Natural killer cell (primary cell): ENCODE measurements around the gene IRS4. TPM values are rescaled to one million over a fixed set of nuclear protein-coding genes. Genes with fewer than 3 reads are reported as not detected.

Source experiments
- ATAC-seq, 3 donors: fragments of 150-1000 bp in 2 of 3; fragments of 200-7000 bp in 1 of 3; cut with Tn5 transposase; 1 replicate in 1 of 3; 2 replicates in 2 of 3; pipeline ENCODE4 v1.10.0; 2021; ENCODE audit warnings: mild to moderate bottlenecking in 2 of 3, moderate library complexity in 2 of 3
- DNase-seq, 2 donors: peaks; one replicate each; pipeline versions ENCODE4 v3.0.0 to v3.0.0-alpha.2; 2013 to 2021; ENCODE audit warnings: mixed read lengths in 1 of 2
- H3K27ac ChIP-seq: one replicate; pipeline ENCODE4 v1.5.1; 2013; ENCODE audit warnings: mild to moderate bottlenecking, low read length
- H3K27me3 ChIP-seq: one replicate; pipeline ENCODE4 v1.6.1; 2013; ENCODE audit warnings: low read length; ENCODE audit not compliant: control insufficient read depth, insufficient read depth
- H3K36me3 ChIP-seq: one replicate; pipeline ENCODE4 v1.6.1; 2013; ENCODE audit warnings: low read length; ENCODE audit not compliant: control insufficient read depth, insufficient read depth
- H3K4me1 ChIP-seq: one replicate; pipeline ENCODE4 v1.6.1; 2013; ENCODE audit warnings: low read length; ENCODE audit not compliant: control insufficient read depth, insufficient read depth
- H3K4me3 ChIP-seq: one replicate; pipeline ENCODE4 v1.5.1; 2013; ENCODE audit warnings: low read length
- H3K9me3 ChIP-seq: one replicate; pipeline ENCODE4 v1.6.1; 2013; ENCODE audit warnings: low read length; ENCODE audit not compliant: control insufficient read depth, insufficient read depth
- H3K27ac Mint-ChIP-seq, 2 donors: one replicate each; pipeline ENCODE4 v1.8.0; 2022; ENCODE audit warnings: mild to moderate bottlenecking in 2 of 2, mixed read lengths in 2 of 2, moderate library complexity in 1 of 2
- H3K27me3 Mint-ChIP-seq, 2 donors: one replicate each; pipeline ENCODE4 v1.8.0; 2022; ENCODE audit warnings: low read depth in 2 of 2, mixed read lengths in 2 of 2
- H3K36me3 Mint-ChIP-seq: one replicate; pipeline ENCODE4 v1.8.0; 2022; ENCODE audit warnings: mixed read lengths
- H3K4me1 Mint-ChIP-seq, 2 donors: one replicate each; pipeline ENCODE4 v1.8.0; 2022; ENCODE audit warnings: mixed read lengths in 2 of 2
- H3K4me3 Mint-ChIP-seq: one replicate; pipeline ENCODE4 v1.8.0; 2022; ENCODE audit warnings: mild to moderate bottlenecking, moderate library complexity, mixed read lengths
- H3K9me3 Mint-ChIP-seq, 2 donors: one replicate each; pipeline ENCODE4 v1.8.0; 2022; ENCODE audit warnings: mixed read lengths in 2 of 2
- CTCF ChIP-seq: fragments of 200-600 bp; IDR thresholded peaks from one replicate; pipeline ENCODE4 v1.8.0; 2022; ENCODE audit warnings: antibody characterized with exemption
- WGBS: methylation state at CpG from one replicate; pipeline ENCODE4 v1.1.7; 2013; ENCODE audit warnings: missing lambda C conversion rate; ENCODE audit not compliant: insufficient coverage; 5-methylcytosine and 5-hydroxymethylcytosine counted together
- intact Hi-C: fragments of 100-400 bp; cut with micrococcal nuclease; formaldehyde crosslinking; loops from one replicate; pipeline ENCODE4 v1.14.2; 2022
- total RNA-seq, 4 donors: library from RNA; stranded (reverse); fragments of 120-200 nt in 1 of 4; gene quantifications; one replicate each; pipeline versions ENCODE4 v1.2.3 to v1.2.4, GENCODE V29; 2013 to 2022

Gene IRS4
- total RNA-seq, 3 donors from 2014 or later (not counting 1 experiment from before 2014, with no cell fraction given): not detected

- no peak for TF ChIP-seq CTCF
- no peak for DNase-seq
- Histone ChIP-seq H3K36me3 (no peaks in the 10 kb centered on the region), H3K4me3 (no peak overlapping the region), H3K27me3 (no peaks in the 10 kb centered on the region), H3K27ac (no peak overlapping the region), H3K4me1 (no peaks in the 10 kb centered on the region), H3K9me3 (no peaks in the 10 kb centered on the region)
- Mint-ChIP-seq H3K4me1 (no peaks in the 10 kb centered on the region), H3K27ac (no peak overlapping the region), H3K36me3 (no peaks in the 10 kb centered on the region), H3K9me3 (peaks cover 0 to 2% of the 10 kb centered on the region in 2 donors), H3K4me3 (no peak overlapping the region), H3K27me3 (peaks cover 0 to 10% of the 10 kb centered on the region in 2 donors)
- intact Hi-C loops: no loop called here
- no peak for ATAC-seq
- no CpG with 5 or more reads among the region's 1 CpG for WGBS
These were observed 4.0 kb upstream of the IRS4 start for GRCh38 chrX:108740299-108740774.

GRCh38 chrX:108737754-108738153, 1.4 kb upstream of the IRS4 start:
- peaks cover 8% of the 10 kb centered on the region for H3K27me3 ChIP-seq
- Mint-ChIP-seq H3K9me3 (peaks cover 0 to 2% of the 10 kb centered on the region in 2 donors), H3K36me3 (no peaks in the 10 kb centered on the region), H3K27me3 (peaks cover 0 to 22% of the 10 kb centered on the region in 2 donors), H3K4me1 (no peaks in the 10 kb centered on the region), H3K27ac (no peak overlapping the region), H3K4me3 (no peak overlapping the region)
- no peaks in the 10 kb centered on the region for H3K36me3 ChIP-seq
- H3K4me3 ChIP-seq: no peak overlapping the region
- no peaks in the 10 kb centered on the region for H3K4me1 ChIP-seq
- H3K9me3 ChIP-seq: no peaks in the 10 kb centered on the region
- no peak for DNase-seq
- TF ChIP-seq CTCF: no peak
- ATAC-seq: no peak
- intact Hi-C loops: no loop called here
- H3K27ac ChIP-seq: no peak overlapping the region
- WGBS: 29% methylated on average over 3 of the region's 5 CpGs

- H3K4me3 ChIP-seq: no peak overlapping the region
- Mint-ChIP-seq H3K4me3 (no peak overlapping the region), H3K27me3 (peaks cover 1 to 40% of the 10 kb centered on the region in 2 donors), H3K9me3 (peaks cover 0 to under 1% of the 10 kb centered on the region in 2 donors), H3K27ac (no peak overlapping the region), H3K4me1 (no peaks in the 10 kb centered on the region), H3K36me3 (no peaks in the 10 kb centered on the region)
- ATAC-seq (no peak), DNase-seq (no peak)
- intact Hi-C loops: no loop called here
- H3K9me3 ChIP-seq: no peaks in the 10 kb centered on the region
- no peak overlapping the region for H3K27ac ChIP-seq
- WGBS: 2% methylated on average over 82 of the region's 82 CpGs
- no peaks in the 10 kb centered on the region for H3K36me3 ChIP-seq
- no peak for TF ChIP-seq CTCF
- peaks cover 8% of the 10 kb centered on the region for H3K27me3 ChIP-seq
- no peaks in the 10 kb centered on the region for H3K4me1 ChIP-seq
These were observed 469 bp downstream of the IRS4 start for GRCh38 chrX:108735679-108736508.
